Endothelial cell of umbilical vein (primary cell): Measurements from ENCODE around the gene CDC42EP4. TPM values are rescaled to one million over a fixed set of nuclear protein-coding genes. Genes with fewer than 3 reads are reported as not detected.

Experiments used
- BruUV-seq: library from RNA; stranded (reverse); fragments of 400-500 nt; replicated peaks from 2 replicates; lab custom pipeline; 2021; lab: Mats Ljungman, UMichigan
- CTCF ChIA-PET: fragments of 300-600, 350-600 bp; sonication (Branson Sonifier 250); formaldehyde crosslinking; loops from one replicate; lab custom pipeline; 2021; ENCODE audit warnings: antibody characterized with exemption, inconsistent platforms; lab: Charles Lee
- POLR2A ChIA-PET: fragments of 300-600, 350-600 bp; sonication (Branson Sonifier 250); formaldehyde crosslinking; loops from one replicate; lab custom pipeline; 2021; ENCODE audit warnings: antibody characterized with exemption, inconsistent platforms; lab: Charles Lee
- DNase-seq: peaks from one replicate; pipeline ENCODE4 v3.0.0-alpha.2; 2011; ENCODE audit warnings: low read depth, low spot score
- FAIRE-seq: peaks from 2 replicates; lab custom pipeline; 2011; peaks lifted over from hg19 to GRCh38; lab: Jason Lieb, UNC
- H2AFZ ChIP-seq: 2 replicates; pipeline ENCODE4 v1.6.0; 2012; ENCODE audit warnings: low read depth, low read length, control low read depth, inconsistent platforms
- H3K27ac ChIP-seq: 2 replicates; pipeline ENCODE4 v1.5.1; 2011; ENCODE audit warnings: low read depth, mild to moderate bottlenecking, control low read depth, low read length, moderate library complexity; ENCODE audit not compliant: insufficient read depth
- H3K27me3 ChIP-seq, 2 experiments: 2 replicates each; pipeline versions ENCODE4 v1.6.0 to v1.6.1; 2011; ENCODE audit warnings: low read length in 2 of 2, mixed read lengths in 1 of 2; ENCODE audit not compliant: control insufficient read depth in 2 of 2, insufficient read depth in 2 of 2
- H3K36me3 ChIP-seq, 2 experiments: 2 replicates in 1 of 2; 3 replicates in 1 of 2; pipeline ENCODE4 v1.5.1; 2011; ENCODE audit warnings: low read length in 2 of 2, mild to moderate bottlenecking in 1 of 2, moderate library complexity in 1 of 2; ENCODE audit not compliant: control insufficient read depth in 2 of 2, insufficient read depth in 2 of 2; ENCODE audit errors: extremely low read depth in 1 of 2
- H3K4me1 ChIP-seq: 3 replicates; pipeline ENCODE4 v1.5.1; 2011; ENCODE audit warnings: mild to moderate bottlenecking, low read length; ENCODE audit not compliant: control insufficient read depth, insufficient read depth; ENCODE audit errors: extremely low read depth
- H3K4me2 ChIP-seq: 2 replicates; pipeline ENCODE4 v1.6.1; 2011; ENCODE audit warnings: low read length, control low read depth, mixed read lengths; ENCODE audit not compliant: insufficient read depth
- H3K4me3 ChIP-seq, 3 experiments: fragments of 200-600 bp in 1 of 3; sonication (generic), shearing (Covaris generic) in 1 of 3; replicated peaks in 1 of 3; 2 replicates each; pipeline ENCODE4 v1.5.1; 2011 to 2016; ENCODE audit warnings: control low read depth in 3 of 3, low read length in 3 of 3, mild to moderate bottlenecking in 2 of 3, inconsistent platforms in 1 of 3, low read depth in 1 of 3, moderate library complexity in 1 of 3; ENCODE audit not compliant: insufficient read depth in 1 of 3
- H3K79me2 ChIP-seq: 2 replicates; pipeline ENCODE4 v1.6.0; 2012; ENCODE audit warnings: low read length, inconsistent platforms; ENCODE audit not compliant: control insufficient read depth, insufficient read depth
- H3K9ac ChIP-seq: replicated peaks from 2 replicates; pipeline ENCODE3; 2011; ENCODE audit warnings: low read length, control low read depth; ENCODE audit not compliant: insufficient read depth; ENCODE audit errors: extremely low read depth
- H3K9me1 ChIP-seq: replicated peaks from 3 replicates; pipeline ENCODE4 v1.6.0; 2011; ENCODE audit warnings: mild to moderate bottlenecking, low read length; ENCODE audit not compliant: control insufficient read depth, insufficient read depth; ENCODE audit errors: extremely low read depth
- H3K9me3 ChIP-seq: replicated peaks from 2 replicates; pipeline ENCODE4 v1.5.1; 2012; ENCODE audit warnings: low read length, inconsistent platforms; ENCODE audit not compliant: control insufficient read depth, insufficient read depth
- H4K20me1 ChIP-seq: replicated peaks from 2 replicates; pipeline ENCODE3; 2011; ENCODE audit warnings: mild to moderate bottlenecking, low read length; ENCODE audit not compliant: control insufficient read depth, insufficient read depth; ENCODE audit errors: extremely low read depth
- EZH2 ChIP-seq: IDR thresholded peaks from 2 replicates; pipeline ENCODE4 v1.6.1; 2012; ENCODE audit warnings: borderline replicate concordance, low read depth, mild to moderate bottlenecking, moderate library complexity, low read length, inconsistent platforms; ENCODE audit not compliant: severe bottlenecking
- FOS ChIP-seq: IDR thresholded peaks from 2 replicates; pipeline ENCODE4 v1.6.1; 2011; ENCODE audit warnings: mild to moderate bottlenecking, low read length, moderate library complexity, borderline replicate concordance; ENCODE audit not compliant: insufficient read depth
- GATA2 ChIP-seq: IDR thresholded peaks from 2 replicates; pipeline ENCODE4 v1.7.0; 2011; ENCODE audit warnings: low read depth, mild to moderate bottlenecking, moderate library complexity, mixed read lengths, low read length; ENCODE audit not compliant: insufficient read length, insufficient read depth
- JUN ChIP-seq: IDR thresholded peaks from 2 replicates; pipeline ENCODE4 v1.6.1; 2011; ENCODE audit warnings: borderline replicate concordance, low read depth; ENCODE audit not compliant: insufficient read length, insufficient read depth
- MAX ChIP-seq: IDR thresholded peaks from 2 replicates; pipeline ENCODE4 v1.6.1; 2011; ENCODE audit not compliant: insufficient read depth, insufficient read length
- MYC ChIP-seq: IDR thresholded peaks from one replicate; pipeline ENCODE4 v1.6.1; 2011; ENCODE audit warnings: mild to moderate bottlenecking, low read depth, low read length
- POLR2A ChIP-seq: IDR thresholded peaks from 2 replicates; pipeline ENCODE4 v1.6.1; 2012; ENCODE audit warnings: low read depth, mild to moderate bottlenecking, control low read depth, low read length
- POLR2AphosphoS5 ChIP-seq: IDR thresholded peaks from 2 replicates; pipeline ENCODE4 v1.6.1; 2012; ENCODE audit warnings: low read depth, mild to moderate bottlenecking, control low read depth, low read length, moderate library complexity; ENCODE audit not compliant: insufficient read depth
- dilution Hi-C: fragments of 300-500 bp; cut with MboI; formaldehyde crosslinking; loops from one replicate; pipeline ENCODE4 v1.15.0; 2019; ENCODE audit warnings: low sequenced_read_pairs; ENCODE audit not compliant: extremely low pct_ligation_motif_present
- intact Hi-C: fragments of 100-400 bp; cut with micrococcal nuclease; formaldehyde crosslinking; loops from one replicate; pipeline ENCODE4 v1.10.0; 2022
- polyA plus RNA-seq, 4 experiments: library from polyadenylated mRNA; depleted of rRNA in 3 of 4; stranded (reverse) in 3 of 4; unstranded in 1 of 4; fragments of >200 nt; gene quantifications; 2 replicates each; pipeline versions ENCODE4 v1.2.1 to v1.2.3, GENCODE V29; 2011 to 2012; ENCODE audit warnings: missing spikeins in 1 of 4
- total RNA-seq: library from RNA; stranded (reverse); gene quantifications from 2 replicates; pipeline ENCODE4 v1.2.3, GENCODE V29; 2021
- TF ChIP-seq, protein P1 (sequence below), 2 donors: IDR thresholded peaks; 1 replicate in 1 of 2; 2 replicates in 1 of 2; pipeline ENCODE4 v1.5.1; 2011; ENCODE audit warnings: low read length in 2 of 2, mild to moderate bottlenecking in 2 of 2, moderate library complexity in 2 of 2, control low read depth in 1 of 2, inconsistent platforms in 1 of 2, low read depth in 1 of 2; ENCODE audit not compliant: insufficient read depth in 1 of 2; ENCODE audit errors: extremely low read depth in 1 of 2

CDC42EP4 gene
- total and polyA plus RNA-seq, 2 donors (not counting 3 experiments of a cell fraction or from before 2014, with no cell fraction given) = 11.4 to 19.6 TPM

- ChIA-PET CTCF (interaction anchor here (0.5 to 1.2 kb wide), 2 partner anchors 13 to 596 kb away, joined by 3 to 5 read pairs; partner anchors contain the start of gene CDC42EP4), POLR2A (no interaction called here)
- no peak overlapping the region for H3K4me2 ChIP-seq
- H3K36me3 ChIP-seq = no peaks in the 10 kb centered on the region
- H3K9me1 ChIP-seq = no peaks in the 10 kb centered on the region
- no peaks in the 10 kb centered on the region for H3K4me1 ChIP-seq
- no TSS peak for BruUV-seq
- TF ChIP-seq GATA2 = no peak
- no peak for DNase-seq
- intact Hi-C loops (no loop called here), dilution Hi-C loops (no loop called here)
- no peaks in the 10 kb centered on the region for H4K20me1 ChIP-seq
- no peak overlapping the region for H3K27ac ChIP-seq
- no peak for FAIRE-seq
- H2AFZ ChIP-seq = no peak overlapping the region
- H3K9me3 ChIP-seq = no peaks in the 10 kb centered on the region
- H3K27me3 ChIP-seq = peaks cover 0 to 5% of the 10 kb centered on the region in 2 experiments
- no peak overlapping the region for H3K9ac ChIP-seq
- H3K4me3 ChIP-seq = no peak overlapping the region
- no peaks in the 10 kb centered on the region for H3K79me2 ChIP-seq
These were observed 12.3 kb upstream of the CDC42EP4 start for GRCh38 chr17:73324160-73324475.

- Histone ChIP-seq H3K27me3 (peaks cover 0 to 5% of the 10 kb centered on the region in 2 experiments), H3K36me3 (no peaks in the 10 kb centered on the region), H3K9me3 (no peaks in the 10 kb centered on the region), H3K27ac (no peak overlapping the region), H4K20me1 (no peaks in the 10 kb centered on the region), H3K9me1 (no peaks in the 10 kb centered on the region), H3K9ac (no peak overlapping the region), H3K79me2 (no peaks in the 10 kb centered on the region), H2AFZ (no peak overlapping the region), H3K4me2 (no peak overlapping the region), H3K4me3 (no peak overlapping the region), H3K4me1 (no peaks in the 10 kb centered on the region)
- no TSS peak for BruUV-seq
- CTCF ChIA-PET = interaction anchor here (0.5 to 1.2 kb wide), 2 partner anchors 12 to 596 kb away, joined by 3 to 5 read pairs; partner anchors contain the start of gene CDC42EP4
- FAIRE-seq = no peak
- no peak for TF ChIP-seq JUN
- TF ChIP-seq, protein P1, sequence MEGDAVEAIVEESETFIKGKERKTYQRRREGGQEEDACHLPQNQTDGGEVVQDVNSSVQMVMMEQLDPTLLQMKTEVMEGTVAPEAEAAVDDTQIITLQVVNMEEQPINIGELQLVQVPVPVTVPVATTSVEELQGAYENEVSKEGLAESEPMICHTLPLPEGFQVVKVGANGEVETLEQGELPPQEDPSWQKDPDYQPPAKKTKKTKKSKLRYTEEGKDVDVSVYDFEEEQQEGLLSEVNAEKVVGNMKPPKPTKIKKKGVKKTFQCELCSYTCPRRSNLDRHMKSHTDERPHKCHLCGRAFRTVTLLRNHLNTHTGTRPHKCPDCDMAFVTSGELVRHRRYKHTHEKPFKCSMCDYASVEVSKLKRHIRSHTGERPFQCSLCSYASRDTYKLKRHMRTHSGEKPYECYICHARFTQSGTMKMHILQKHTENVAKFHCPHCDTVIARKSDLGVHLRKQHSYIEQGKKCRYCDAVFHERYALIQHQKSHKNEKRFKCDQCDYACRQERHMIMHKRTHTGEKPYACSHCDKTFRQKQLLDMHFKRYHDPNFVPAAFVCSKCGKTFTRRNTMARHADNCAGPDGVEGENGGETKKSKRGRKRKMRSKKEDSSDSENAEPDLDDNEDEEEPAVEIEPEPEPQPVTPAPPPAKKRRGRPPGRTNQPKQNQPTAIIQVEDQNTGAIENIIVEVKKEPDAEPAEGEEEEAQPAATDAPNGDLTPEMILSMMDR (IDR thresholded peaks at IDR 0.05; ENCODE audit: extremely low read depth in 1 of 2, insufficient read depth in 1 of 2, low read depth in 1 of 2, low read length in 2 of 2) = no peak
- TF ChIP-seq MYC = no peak
- TF ChIP-seq POLR2A = no peak
- no peak for TF ChIP-seq FOS
- TF ChIP-seq POLR2AphosphoS5 = no peak
- TF ChIP-seq GATA2 = no peak
- no peak for TF ChIP-seq MAX
- no peak for TF ChIP-seq EZH2
- dilution Hi-C loops (no loop called here), intact Hi-C loops (no loop called here)
- DNase-seq = no peak
- POLR2A ChIA-PET = no interaction called here
These were observed 11.8 kb upstream of the CDC42EP4 start for GRCh38 chr17:73323409-73324159.
